Coronary artery (tissue), 2 donors: ENCODE results near the gene BICC1.

ENCODE experiments used
- DNase-seq: peaks from one replicate; pipeline ENCODE4 v3.0.0-alpha.2; 2017; ENCODE audit warnings: low spot score
- H3K27ac ChIP-seq, 2 donors: fragments of 200-600 bp; sonication (generic); one replicate each; pipeline ENCODE4 v1.5.1; 2016 to 2019
- H3K4me3 ChIP-seq: fragments of 200-600 bp; sonication (generic); 2 replicates; pipeline ENCODE4 v1.5.1; 2016; ENCODE audit warnings: mild to moderate bottlenecking, moderate library complexity
- TF ChIP-seq, protein P1 (sequence below): fragments of 200-600 bp; sonication (generic); IDR thresholded peaks from one replicate; pipeline ENCODE4 v1.5.1; 2019; ENCODE audit warnings: antibody characterized with exemption

The BICC1 gene

GRCh38 chr10:58725901-58726300 lies 213.2 kb downstream of the BICC1 start:
- no peak overlapping the region for H3K27ac ChIP-seq
- TF ChIP-seq, protein P1, sequence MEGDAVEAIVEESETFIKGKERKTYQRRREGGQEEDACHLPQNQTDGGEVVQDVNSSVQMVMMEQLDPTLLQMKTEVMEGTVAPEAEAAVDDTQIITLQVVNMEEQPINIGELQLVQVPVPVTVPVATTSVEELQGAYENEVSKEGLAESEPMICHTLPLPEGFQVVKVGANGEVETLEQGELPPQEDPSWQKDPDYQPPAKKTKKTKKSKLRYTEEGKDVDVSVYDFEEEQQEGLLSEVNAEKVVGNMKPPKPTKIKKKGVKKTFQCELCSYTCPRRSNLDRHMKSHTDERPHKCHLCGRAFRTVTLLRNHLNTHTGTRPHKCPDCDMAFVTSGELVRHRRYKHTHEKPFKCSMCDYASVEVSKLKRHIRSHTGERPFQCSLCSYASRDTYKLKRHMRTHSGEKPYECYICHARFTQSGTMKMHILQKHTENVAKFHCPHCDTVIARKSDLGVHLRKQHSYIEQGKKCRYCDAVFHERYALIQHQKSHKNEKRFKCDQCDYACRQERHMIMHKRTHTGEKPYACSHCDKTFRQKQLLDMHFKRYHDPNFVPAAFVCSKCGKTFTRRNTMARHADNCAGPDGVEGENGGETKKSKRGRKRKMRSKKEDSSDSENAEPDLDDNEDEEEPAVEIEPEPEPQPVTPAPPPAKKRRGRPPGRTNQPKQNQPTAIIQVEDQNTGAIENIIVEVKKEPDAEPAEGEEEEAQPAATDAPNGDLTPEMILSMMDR: no peak
- no peak overlapping the region for H3K4me3 ChIP-seq
- DNase-seq: no peak

DNA sequence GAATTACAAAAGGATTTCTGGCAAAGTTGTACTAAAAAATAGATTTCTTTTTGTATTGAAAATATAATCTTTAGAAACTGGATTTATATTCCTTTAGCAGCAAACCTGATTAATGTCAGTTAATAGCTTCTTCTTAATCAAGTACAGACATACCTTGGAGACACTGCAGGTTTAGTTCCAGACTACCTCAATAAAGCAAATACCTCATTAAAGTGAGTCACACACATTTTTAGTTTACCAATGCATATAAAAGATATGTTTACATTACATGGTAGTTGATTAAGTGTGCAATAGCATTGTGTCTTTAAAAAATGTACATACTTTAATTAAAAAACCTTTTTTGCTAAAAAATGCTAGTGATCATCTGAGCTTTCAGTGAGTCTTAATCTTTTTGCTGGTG lies 215.0 kb downstream of the BICC1 start:
- DNase-seq: no peak
- TF ChIP-seq, protein P1: no peak
- Histone ChIP-seq H3K27ac (no peak overlapping the region), H3K4me3 (no peak overlapping the region)

GRCh38 chr10:58731276-58731675 lies 218.6 kb downstream of the BICC1 start:
- Histone ChIP-seq H3K27ac (no peak overlapping the region), H3K4me3 (no peak overlapping the region)
- no peak for DNase-seq
- TF ChIP-seq, protein P1: no peak

DNA sequence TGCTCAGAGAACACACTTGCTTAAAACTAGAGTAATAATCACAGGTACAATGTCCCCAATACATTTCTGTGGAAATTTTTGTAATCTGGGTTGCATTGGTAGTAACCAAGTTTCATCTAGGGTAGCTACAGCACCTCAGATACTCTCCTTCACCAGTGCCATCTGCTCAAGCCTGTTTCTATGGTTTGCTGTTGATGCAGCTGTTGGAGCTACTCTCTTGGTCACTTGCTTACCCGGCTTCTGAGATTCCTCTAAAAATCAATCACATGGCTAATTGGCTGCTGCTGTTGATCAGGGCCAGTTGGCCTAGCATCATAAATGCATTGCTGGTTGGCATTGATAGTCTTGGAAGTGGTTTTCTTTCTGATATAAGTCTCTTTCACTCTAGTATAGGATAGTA lies 220.8 kb downstream of the BICC1 start:
- Histone ChIP-seq H3K4me3 (no peak overlapping the region), H3K27ac (peak overlapping the region in 1 of 2 donors; percentile 21)
- TF ChIP-seq, protein P1: no peak
- DNase-seq: no peak

GRCh38 chr10:58734116-58734515 lies 221.4 kb downstream of the BICC1 start:
- peak overlapping the region in 1 of 2 donors; percentile 21 for H3K27ac ChIP-seq
- no peak for DNase-seq
- H3K4me3 ChIP-seq: no peak overlapping the region

DNA sequence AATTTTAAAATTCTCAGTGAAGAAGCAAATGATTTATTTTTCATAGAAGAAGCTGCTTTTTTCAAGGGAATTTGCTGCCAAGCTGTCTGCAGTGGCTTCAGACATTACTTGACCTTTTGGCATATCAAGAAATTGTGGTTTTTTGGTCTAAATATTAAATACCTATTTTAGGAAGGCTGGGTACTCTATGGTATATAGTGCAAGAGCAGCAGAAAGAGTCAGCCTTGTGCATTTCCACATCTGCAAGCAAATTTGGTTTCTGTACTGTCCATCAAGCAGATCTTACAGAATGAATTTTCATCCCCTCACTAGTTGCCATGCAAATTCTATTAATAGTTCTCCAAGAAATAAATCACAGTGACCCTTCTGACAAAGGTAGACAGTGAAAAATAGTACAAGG lies 222.0 kb downstream of the BICC1 start:
- H3K4me3 ChIP-seq: peak overlapping the region; percentile 35
- DNase-seq: no peak
- TF ChIP-seq, protein P1: no peak
- peak overlapping the region; percentile 11 to 21 for H3K27ac ChIP-seq

More at GRCh38 chr10:58734116-58734515, 221.4 kb downstream of the BICC1 start:
- TF ChIP-seq, protein P1: no peak

DNA sequence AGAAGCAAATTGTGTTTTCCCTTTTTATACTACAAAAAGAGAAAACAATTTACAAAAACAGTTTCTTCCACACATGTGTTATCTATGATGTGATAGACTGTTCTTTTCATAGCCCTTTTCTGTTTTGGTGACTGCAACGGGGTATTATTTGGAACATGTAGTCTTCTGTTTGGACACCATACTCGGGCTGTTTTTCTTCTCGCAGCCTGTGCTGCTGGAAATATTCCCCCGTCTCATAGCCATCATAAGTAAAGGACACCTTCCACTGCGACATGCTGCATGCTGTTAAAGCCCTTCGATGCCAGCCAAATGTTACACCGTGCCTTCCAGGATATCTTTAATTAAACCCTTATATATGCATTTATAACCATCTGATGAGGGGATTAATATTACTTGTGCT lies 222.4 kb downstream of the BICC1 start:
- Histone ChIP-seq H3K4me3 (peak overlapping the region; percentile 35), H3K27ac (peak overlapping the region; percentile 11 to 21)
- no peak for DNase-seq
- TF ChIP-seq, protein P1: no peak
